Left ventricle myocardium superior (tissue), 1 donor: ENCODE data around the gene ZMYND19. TPM values are rescaled to one million over a fixed set of nuclear protein-coding genes. Genes with fewer than 3 reads are reported as not detected.
A peak's percentile ranks its signal among the peaks of the same experiment; 100 is the strongest.
"Not testable (repeated sequence)": the region's sequence is repeated elsewhere in the genome, so short reads cannot be mapped to it uniquely, and the experiment has no call there.

Experiments
- ATAC-seq: fragments of 200-7000 bp; cut with Tn5 transposase; one replicate; pipeline ENCODE4 v1.9.1; 2020; ENCODE audit warnings: mild to moderate bottlenecking, moderate library complexity
- DNase-seq: peaks from one replicate; pipeline ENCODE4 v3.0.0-alpha.2; 2020
- intact Hi-C: fragments of 100-400 bp; cut with micrococcal nuclease; formaldehyde crosslinking; loops from one replicate; pipeline ENCODE4 v1.11.0; 2022
- total RNA-seq: library from RNA; stranded (reverse); fragmentation: NEBNext Ultra II Directional; extraction: Animal tissue kit (Norgen Biotek cat#: 25700); gene quantifications from one replicate; pipeline ENCODE4 v1.2.1, GENCODE V29; 2021
- donor health status: DM: no; HTN: yes; CAD: no; lungs with severe emphysema.

Gene ZMYND19
- total RNA-seq, 1 donor from 2014 or later, result 11.6 TPM

GRCh38 chr9:137598943-137599342, 8.6 kb upstream of the ZMYND19 start:
- ATAC-seq (no peak), DNase-seq (no peak)
- intact Hi-C loops, result no loop called here

- DNase-seq, ATAC-seq, intact Hi-C loops: not testable (repeated sequence)
Observed at GRCh38 chr9:137596577-137596976, 6.3 kb upstream of the ZMYND19 start.

DNA sequence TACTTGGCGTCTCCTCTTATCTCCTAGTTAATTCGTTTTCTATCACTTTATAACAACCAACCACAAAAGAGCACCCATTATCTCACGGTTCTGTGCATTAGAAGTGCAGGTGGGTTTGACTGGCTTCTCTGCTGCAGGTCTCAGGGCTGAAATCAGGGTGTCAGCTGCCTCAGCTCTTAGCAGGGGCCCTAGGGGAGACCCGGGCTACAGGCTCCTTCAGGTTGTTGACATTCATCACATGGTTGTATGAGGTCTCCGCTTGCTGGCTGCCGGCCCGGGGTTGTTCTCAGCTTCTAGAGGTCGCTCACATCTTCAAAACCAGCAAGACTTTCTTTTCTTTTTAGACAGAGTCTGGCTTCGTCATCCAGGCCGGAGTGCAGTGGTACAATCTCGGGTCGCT, 2.9 kb upstream of the ZMYND19 start:
- DNase-seq (no peak), ATAC-seq (no peak)
- intact Hi-C loops, result no loop called here

DNA sequence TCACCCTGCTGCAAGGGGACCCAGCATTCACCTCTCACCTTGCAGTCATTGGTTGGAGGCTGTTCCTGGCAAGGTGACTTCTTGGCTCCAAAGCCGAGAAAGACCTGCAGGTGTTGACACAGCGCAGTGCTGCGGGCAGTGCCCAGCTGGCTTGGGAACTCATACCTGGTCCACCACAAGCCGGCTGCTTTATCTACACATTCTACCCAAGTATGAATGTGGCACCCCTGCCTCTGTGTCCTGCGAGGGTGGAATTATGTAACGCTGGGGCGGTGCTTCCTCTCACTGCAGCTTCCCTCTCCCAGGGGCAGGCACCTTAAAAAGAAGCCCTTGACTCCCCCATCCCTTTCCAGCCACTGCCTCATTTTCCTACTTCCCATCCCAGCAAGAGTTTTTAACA, 2.5 kb upstream of the ZMYND19 start:
- ATAC-seq (no peak), DNase-seq (no peak)
- intact Hi-C loops, result no loop called here

- ATAC-seq (no peak), DNase-seq (no peak)
- intact Hi-C loops, result no loop called here
Observed at GRCh38 chr9:137590123-137590468, 216 bp downstream of the ZMYND19 start.

DNA sequence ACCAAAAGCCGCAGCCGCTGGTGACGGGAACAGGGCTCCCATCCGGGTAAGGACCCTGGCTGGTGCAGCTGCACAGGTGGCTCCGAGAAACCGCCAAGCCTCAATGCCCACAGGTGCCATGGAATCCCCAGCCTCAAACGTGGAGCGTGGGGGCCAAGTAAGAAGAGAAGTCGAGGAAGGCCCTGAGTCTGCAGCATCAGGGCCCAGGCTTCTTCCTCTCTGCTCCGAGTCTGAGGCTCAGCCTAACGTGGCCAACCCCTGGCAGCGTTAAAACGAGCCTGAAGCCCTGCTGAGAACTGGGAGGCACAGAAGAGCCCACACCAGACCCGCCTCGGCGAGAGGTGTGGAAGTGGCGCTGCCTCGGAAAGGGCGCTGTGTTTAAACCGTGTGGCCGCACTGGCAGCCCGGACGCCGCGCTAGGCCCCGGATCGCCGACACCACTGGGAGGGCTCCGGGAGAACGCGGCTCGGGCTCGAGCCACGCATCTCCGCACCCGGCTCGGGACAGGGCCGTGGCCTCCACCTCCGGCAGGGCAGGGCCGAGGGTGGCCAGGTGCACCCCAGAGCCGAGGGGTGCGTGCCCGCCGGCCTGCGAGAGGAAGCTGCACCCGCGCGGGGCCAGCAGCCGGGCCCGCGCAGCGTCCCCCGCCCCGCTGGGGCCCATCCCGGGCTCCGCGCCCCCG, 730 bp downstream of the ZMYND19 start:
- DNase-seq (peak; percentile 36), ATAC-seq (no peak)
- intact Hi-C loops, result no loop called here

GRCh38 chr9:137588891-137589290, 1.4 kb downstream of the ZMYND19 start:
- intact Hi-C loops, result no loop called here
- ATAC-seq, result no peak
- peak; percentile 3 for DNase-seq

DNA sequence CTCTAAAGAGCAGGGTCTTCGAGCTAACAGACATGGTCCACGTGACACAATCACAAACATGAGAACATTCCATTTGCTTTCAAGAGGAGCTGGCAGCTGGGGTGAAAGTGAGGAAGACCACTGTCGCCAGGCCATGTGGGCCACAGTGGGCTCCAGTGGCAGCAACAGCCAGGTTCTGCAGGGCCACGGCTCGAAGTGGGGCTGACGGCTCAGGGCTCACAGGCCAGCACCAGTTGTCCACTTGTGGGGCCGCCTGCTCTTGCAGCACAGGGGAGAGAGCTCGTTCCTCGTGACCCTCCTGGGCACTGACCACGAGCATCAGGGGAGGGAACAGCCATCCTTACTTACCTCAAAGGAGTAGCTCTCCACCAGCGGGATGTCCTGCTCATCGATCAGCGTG, 2.0 kb downstream of the ZMYND19 start:
- no peak for DNase-seq
- intact Hi-C loops, result no loop called here
- ATAC-seq, result no peak

GRCh38 chr9:137586854-137587253, 3.5 kb downstream of the ZMYND19 start:
- intact Hi-C loops, result no loop called here
- DNase-seq, result no peak
- ATAC-seq, result no peak

DNA sequence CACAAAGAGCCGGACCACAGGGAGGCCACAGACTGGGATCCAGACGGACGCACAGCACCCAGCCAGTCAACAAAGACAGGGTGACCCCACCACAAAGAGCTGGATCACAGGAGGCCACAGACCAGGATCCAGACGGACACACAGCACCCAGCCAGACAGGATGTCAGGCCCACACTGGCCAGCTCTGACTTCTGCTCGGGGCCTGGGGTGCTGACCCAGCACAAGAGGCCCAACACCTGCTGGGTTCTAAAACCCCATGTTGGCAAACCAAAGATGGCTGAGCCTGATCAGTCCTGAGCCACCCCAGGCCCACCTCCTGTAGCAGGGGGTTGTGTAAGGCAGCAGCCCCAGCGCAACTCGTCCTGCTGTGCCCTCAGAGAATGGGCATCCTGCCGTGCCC, 6.4 kb downstream of the ZMYND19 start:
- intact Hi-C loops, result no loop called here
- no peak for DNase-seq
- ATAC-seq, result no peak

DNA sequence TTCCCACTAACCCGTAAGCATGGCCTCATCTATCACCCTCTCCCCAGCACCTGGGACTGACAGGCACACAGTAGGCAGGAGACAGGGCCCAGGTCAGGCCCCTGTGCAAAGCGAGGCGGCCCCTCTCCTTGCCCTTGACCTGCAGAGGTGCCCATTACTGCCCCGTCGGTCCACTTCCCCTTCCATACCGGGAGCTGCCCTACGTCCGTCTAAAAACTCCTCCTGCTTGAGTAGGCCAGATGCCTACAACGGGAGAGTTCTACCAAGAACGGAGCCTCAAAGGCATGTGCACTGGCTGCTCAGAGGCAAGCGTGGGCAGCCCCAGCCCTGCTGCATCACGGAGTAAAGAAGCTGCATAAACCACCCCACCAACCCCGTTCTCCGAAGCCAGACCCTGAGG, 7.0 kb downstream of the ZMYND19 start:
- intact Hi-C loops, result no loop called here
- no peak for DNase-seq
- ATAC-seq, result no peak

GRCh38 chr9:137582286-137582860, 7.9 kb downstream of the ZMYND19 start:
- intact Hi-C loops, result no loop called here
- DNase-seq, result no peak
- ATAC-seq, result no peak

- DNase-seq, result no peak
- no peak for ATAC-seq
- intact Hi-C loops, result no loop called here
Observed at GRCh38 chr9:137581361-137582285, 8.7 kb downstream of the ZMYND19 start.

DNA sequence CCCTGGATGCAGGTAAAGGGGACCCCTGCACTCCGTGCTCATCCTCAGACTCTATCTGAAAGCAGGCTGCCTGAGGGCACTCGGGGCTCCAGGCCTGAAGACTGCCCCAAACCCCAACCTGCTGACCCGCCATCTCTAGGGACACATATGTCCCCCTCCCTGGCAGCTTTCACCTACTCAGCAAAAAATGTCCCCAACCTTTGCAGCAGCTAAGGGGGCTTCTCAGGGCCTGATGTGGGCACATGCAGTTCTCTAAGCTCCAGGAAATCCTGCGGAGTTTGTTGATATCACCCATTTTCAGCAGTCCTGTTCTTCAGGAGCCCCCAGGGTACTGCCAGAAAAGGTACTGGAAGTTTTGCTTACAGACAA, 9.4 kb downstream of the ZMYND19 start:
- ATAC-seq (no peak), DNase-seq (no peak)
- intact Hi-C loops, result no loop called here

DNA sequence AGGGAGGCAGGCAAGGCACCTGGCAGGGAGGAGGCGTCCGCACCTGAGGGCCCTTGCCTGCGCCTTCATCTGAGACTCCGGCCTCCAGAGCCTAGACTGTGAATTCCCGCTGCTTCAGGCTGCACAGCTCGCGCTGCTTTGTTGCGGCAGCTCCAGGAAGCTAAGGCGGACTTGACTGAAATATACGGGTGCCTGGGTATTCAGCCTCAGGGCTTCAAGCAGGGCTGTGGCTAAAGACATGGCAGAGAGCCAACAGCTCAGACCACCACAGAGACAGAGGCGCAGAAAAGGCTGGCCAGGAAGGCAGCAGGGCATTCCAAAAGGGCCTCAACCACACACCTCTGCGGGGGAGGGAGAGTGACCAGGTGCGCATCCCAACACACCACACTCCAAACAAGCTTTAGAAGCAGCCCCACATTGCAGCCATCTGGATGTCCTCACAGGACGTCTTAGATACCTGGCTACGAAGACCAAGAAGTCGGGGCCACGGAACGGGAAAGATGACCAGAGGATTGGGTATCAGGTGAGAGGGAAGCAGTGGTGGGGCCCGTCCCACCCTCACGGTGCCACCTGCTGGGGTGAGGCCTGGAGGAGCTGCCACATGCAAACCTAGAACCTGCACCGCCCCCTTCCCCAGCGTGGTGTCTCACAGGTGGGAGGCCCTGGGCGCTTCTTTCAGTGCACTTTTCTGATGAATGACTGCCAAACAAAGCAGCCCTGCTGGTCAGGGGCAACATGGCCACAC, 9.9 kb downstream of the ZMYND19 start:
- intact Hi-C loops, result no loop called here
- DNase-seq, result peak; percentile 28

GRCh38 chr9:137579259-137579604, 11.1 kb downstream of the ZMYND19 start:
- intact Hi-C loops, result no loop called here
- DNase-seq (no peak), ATAC-seq (no peak)

More for the DNA sequence above, 9.9 kb downstream of the ZMYND19 start:
- ATAC-seq, result no peak

GRCh38 chr9:137578518-137579258, 11.6 kb downstream of the ZMYND19 start, which contains the start of gene DPH7:
Gene DPH7 (minus strand): TSS chr9:137578925. CDS start chr9:137578777, 148 bp downstream.
- DNase-seq (peak; percentile 99), ATAC-seq (peak; percentile 92)
- intact Hi-C loops, result no loop called here

DNA sequence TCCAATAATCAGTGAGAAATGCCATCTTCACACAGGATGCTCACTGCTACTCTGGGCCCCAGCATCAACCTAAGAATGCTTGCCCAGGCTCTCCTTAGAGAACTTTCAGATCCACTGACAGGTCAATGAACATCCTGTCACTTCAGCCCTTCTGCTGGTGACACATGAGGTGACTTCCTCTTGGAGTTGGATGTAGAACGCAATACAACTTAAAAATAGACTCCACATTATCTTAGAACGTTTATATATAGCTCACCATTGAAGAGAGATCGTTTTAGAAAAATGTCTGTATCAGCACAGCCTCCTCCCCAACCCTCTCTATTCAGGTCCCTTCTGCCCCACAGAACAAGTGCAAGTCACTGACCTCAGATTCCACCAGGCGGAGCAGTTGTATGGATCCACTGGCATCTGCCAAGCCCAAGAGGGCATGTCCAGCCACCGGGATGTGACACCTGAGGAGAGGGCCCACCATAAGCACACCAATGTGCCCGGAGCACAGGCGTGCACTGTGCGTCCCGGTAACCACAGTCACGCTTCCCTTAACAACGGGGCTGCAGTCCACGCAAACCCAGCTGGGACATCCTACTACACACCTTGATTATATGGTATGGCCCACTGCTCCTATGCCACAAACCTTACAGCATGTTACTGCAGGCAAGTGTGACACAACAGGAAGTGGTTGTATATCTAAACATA, 14.4 kb downstream of the ZMYND19 start:
- intact Hi-C loops, result no loop called here
- DNase-seq, result peak; percentile 53
- ATAC-seq, result peak; percentile 65

DNA sequence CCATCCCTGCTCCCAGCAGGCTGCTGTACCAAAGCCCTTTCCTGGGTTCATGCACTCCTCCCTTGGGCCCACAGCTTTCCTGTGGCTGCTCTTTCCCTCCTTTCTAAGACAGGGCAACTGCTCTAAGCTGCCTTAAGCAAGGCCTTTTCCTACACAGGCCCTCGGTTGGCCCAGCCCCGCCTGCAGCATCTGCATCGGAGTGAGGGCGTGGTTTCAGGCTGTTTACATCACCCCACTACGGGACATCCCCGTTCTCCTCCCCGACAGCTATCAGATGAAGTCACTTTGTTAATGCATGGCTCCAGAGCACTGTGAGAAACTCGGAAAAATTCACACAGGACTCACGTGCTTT, 15.0 kb downstream of the ZMYND19 start:
- ATAC-seq (no peak), DNase-seq (no peak)
- intact Hi-C loops, result no loop called here
